Measurements from ENCODE around the gene TBX21.

DNA sequence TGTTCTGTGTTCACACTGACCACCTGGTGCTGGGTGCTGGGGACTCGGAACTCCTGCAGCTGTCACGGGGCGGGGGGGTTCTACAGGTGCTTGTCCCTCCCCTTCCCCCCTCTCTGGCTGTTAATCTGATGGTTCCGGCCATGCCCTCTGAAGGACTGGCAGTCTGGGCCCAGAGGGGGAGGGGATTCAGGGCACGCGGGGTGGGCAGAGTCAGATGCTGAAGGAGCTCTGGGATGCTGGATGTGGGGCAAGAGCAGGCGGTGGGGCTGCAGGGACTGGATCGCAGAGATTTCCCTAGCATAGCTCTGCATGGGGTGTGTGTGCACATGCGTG is 5.4 kb upstream of the TBX21 start:
- TF ChIP-seq CTCF (IDR thresholded peaks at IDR 0.05) (no peak), POLR2A (IDR thresholded peaks at IDR 0.05) (no peak)

All from heart left ventricle (tissue), 13 donors.